ENCODE measurements around the gene HSPH1.

HSPH1 gene

DNA sequence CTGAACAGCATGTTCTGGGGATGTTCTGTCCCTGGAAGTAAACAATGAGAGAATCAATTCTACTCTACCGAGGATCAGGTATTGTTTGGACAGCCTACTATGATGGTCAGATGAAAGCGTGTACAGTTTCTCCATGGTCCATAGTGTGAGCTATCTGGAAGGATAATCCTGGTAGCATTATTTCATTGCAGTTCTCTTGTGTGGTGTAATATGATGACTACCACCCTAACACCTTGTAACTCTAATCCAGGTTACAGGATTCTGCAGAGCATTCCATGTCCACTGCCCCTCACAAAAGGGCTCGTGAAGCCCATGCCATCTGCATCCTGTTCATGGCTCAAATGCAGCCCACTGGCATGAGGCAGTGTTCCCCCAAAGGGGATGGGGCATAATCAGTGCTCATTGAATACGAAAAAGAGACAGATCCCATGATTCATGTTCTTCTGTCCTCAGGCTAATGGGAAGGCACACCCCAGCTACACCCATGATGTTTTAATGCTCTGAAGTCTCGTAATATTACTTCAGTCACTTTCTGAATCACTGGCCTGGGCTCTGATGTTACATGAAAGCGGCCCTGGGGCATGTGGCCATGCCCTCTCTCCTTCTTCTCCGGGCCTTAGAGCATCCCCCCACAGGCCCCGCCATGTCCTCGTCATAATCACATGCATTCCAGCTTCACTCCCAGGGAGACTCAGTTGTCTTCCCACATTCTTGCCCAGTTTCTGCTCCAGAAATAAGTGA lies 68.4 kb downstream of the HSPH1 start:
- DNase-seq = no peak

DNA sequence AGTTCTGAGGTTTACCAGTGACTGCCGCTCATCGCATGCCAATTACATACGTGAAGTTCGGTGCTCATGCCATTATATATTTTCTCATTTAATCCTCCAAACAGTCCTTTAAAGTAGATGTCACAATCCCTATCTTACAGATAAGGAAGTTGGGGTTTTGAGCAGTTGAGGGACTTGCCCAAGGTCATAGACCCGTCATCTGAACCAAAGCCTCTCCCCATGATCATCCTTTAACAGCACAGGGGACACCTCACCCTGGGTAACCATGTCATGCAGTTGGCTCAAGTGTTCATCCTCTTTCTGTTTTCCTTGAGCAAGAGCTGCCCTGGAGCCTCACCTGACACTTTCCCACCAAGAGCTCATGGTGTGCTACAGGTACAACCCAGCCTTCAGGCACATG lies 69.1 kb downstream of the HSPH1 start:
- DNase-seq = no peak

DNA sequence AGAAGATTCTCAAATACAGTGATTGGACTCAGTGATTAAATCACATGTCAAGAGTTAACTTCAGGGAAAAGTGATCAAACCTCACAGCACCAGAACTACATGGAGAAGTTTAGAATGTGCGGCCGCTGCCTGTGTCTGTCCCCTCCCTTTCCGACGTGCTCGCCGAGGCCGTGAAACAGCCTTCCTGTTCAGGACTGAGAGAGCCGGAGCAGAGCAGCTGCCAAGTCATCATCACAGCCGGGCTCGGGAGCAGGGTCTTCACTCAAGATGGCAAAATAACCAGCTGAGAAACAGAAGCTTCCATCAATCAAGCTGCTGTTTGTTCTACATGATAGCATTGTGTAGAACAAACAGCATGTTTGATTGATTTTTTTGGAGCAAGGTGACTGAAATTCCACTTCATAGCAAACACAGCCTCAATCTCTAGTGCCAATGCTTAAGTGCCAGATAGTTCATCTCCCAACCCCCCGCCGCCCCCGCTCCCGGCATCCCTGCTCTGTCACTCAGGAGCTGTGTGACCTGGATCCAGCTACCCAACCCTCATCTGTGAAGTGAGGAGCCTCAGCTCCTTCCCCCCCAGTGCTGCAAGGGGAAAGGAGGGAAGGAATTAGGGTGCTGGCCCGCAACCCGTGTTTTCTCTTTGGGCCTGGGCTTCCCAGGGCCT lies 70.6 kb downstream of the HSPH1 start:
- DNase-seq = no peak

- no peak for DNase-seq
These were observed 71.6 kb downstream of the HSPH1 start for GRCh38 chr13:31090096-31090495.

- no peak for DNase-seq
These were observed 72.1 kb downstream of the HSPH1 start for GRCh38 chr13:31089649-31090048.

DNA sequence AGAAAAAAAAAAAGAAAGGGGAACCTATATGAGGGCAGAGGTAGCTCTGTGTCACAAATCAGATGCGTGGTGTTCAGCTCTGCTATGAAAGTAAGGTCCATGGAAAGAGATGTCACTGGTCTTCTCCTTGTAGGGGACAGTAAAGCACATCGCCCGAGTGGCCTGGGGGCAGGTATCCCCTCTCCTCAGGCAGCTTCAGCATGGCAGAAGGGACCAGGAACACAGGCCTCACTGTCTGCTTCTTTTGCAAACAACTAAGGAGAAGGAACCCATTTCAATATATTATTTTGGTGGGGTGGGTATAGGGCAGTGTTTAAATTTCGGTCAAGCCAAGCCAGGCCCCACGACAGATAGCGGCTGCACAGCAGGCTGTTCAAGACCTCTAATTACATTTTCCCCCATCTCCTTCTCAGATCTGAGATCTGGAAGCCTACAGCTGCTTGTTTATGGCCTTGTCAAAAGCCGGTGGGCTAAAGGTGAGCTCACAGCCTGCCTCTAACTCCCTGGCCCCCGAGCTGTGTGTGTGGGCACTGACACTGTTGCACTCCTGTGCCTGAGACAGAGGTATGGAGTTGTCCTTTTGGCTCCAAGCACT lies 72.8 kb downstream of the HSPH1 start:
- no peak for DNase-seq
